ENCODE results near the gene ACBD6.

- TF ChIP-seq CTCF (conservative IDR thresholded peaks at IDR 0.05; ENCODE audit: low read depth, low read length) (no peak), EZH2 (IDR thresholded peaks at IDR 0.05; ENCODE audit: borderline replicate concordance, low read depth, low read length, poor library complexity, severe bottlenecking) (no peak)
These were observed 252.5 kb downstream of the ACBD6 start for GRCh38 chr1:180249725-180250498.
